HCT116 (cell line): ENCODE results near the gene CNDP2. TPM values are rescaled to one million over a fixed set of nuclear protein-coding genes. Genes with fewer than 3 reads are reported as not detected.

Source experiments
- ATAC-seq: fragments of 200-7000 bp; cut with Tn5 transposase; 2 replicates; pipeline ENCODE4 v1.9.1; 2020; ENCODE audit warnings: mild to moderate bottlenecking, moderate library complexity
- BruUV-seq: library from RNA; stranded (reverse); fragments of 400-500 nt; replicated peaks from 2 replicates; lab custom pipeline; 2021; lab: Mats Ljungman, UMichigan
- CTCF ChIA-PET: fragments of 300-600 bp; sonication (Branson Sonifier 250); formaldehyde crosslinking; loops from one replicate; lab custom pipeline; 2021; ENCODE audit warnings: antibody characterized with exemption; lab: Charles Lee
- POLR2A ChIA-PET: fragments of 300-600, 350-600 bp; sonication (Branson Sonifier 250); formaldehyde crosslinking; loops from one replicate; lab custom pipeline; 2021; ENCODE audit warnings: antibody characterized with exemption; lab: Charles Lee
- RAD21 ChIA-PET, 2 experiments: fragments of 300-600 bp; sonication (Branson Sonifier 250); formaldehyde crosslinking; loops; one replicate each; lab custom pipeline; 2023; ENCODE audit warnings: low total read pairs in 2 of 2; ENCODE audit not compliant: uncharacterized antibody in 2 of 2, unreplicated experiment in 2 of 2, low non-redundant PET in 1 of 2; lab: Charles Lee
- DNase-seq: peaks from one replicate; pipeline ENCODE4 v3.0.0-alpha.2; 2010; ENCODE audit warnings: low read depth, low spot score
- H2AFZ ChIP-seq: fragments of 200-600 bp; shearing (Covaris generic), sonication (generic); 2 replicates; pipeline ENCODE4 v1.6.1; 2017; ENCODE audit warnings: low read depth, mixed run types, mixed read lengths, antibody characterized with exemption, low read length; ENCODE audit not compliant: poor library complexity, severe bottlenecking
- H3K27ac ChIP-seq: 2 replicates; pipeline ENCODE4 v1.5.1; 2012; ENCODE audit warnings: low read depth, low read length
- H3K27me3 ChIP-seq: fragments of 200-600 bp; sonication (generic); 2 replicates; pipeline ENCODE4 v1.6.1; 2016; ENCODE audit warnings: mixed run types, low read length, mixed read lengths; ENCODE audit not compliant: insufficient read depth
- H3K36me3 ChIP-seq, 2 experiments: fragments of 200-500 bp in 1 of 2; fragments of 200-600 bp in 1 of 2; sonication (Bioruptor generic) in 1 of 2; sonication (generic) in 1 of 2; 2 replicates each; pipeline versions ENCODE4 v1.5.1 to v1.6.1; 2014 to 2016; ENCODE audit warnings: low read length in 2 of 2, inconsistent platforms in 1 of 2, mixed read lengths in 1 of 2, mixed run types in 1 of 2; ENCODE audit not compliant: insufficient read depth in 2 of 2, control insufficient read depth in 1 of 2
- H3K4me1 ChIP-seq, 2 experiments: fragments of 200-600 bp in 1 of 2; sonication (generic) in 1 of 2; 2 replicates each; pipeline versions ENCODE4 v1.5.1 to v1.6.1; 2012 to 2017; ENCODE audit warnings: low read length in 2 of 2, inconsistent platforms in 1 of 2, mild to moderate bottlenecking in 1 of 2, mixed read lengths in 1 of 2, mixed run types in 1 of 2, moderate library complexity in 1 of 2; ENCODE audit not compliant: insufficient read depth in 2 of 2, control insufficient read depth in 1 of 2
- H3K4me2 ChIP-seq: fragments of 200-600 bp; sonication (generic); 2 replicates; pipeline ENCODE4 v1.6.1; 2017; ENCODE audit warnings: mixed run types, low read length, mixed read lengths
- H3K4me3 ChIP-seq, 2 experiments: fragments of 200-600 bp in 1 of 2; sonication (generic) in 1 of 2; replicated peaks in 1 of 2; 2 replicates each; pipeline ENCODE4 v1.5.1; 2011 to 2016; ENCODE audit warnings: low read length in 2 of 2, control low read depth in 1 of 2, low read depth in 1 of 2, mild to moderate bottlenecking in 1 of 2, mixed read lengths in 1 of 2, mixed run types in 1 of 2
- H3K79me2 ChIP-seq: fragments of 200-600 bp; sonication (generic); 2 replicates; pipeline ENCODE4 v1.6.1; 2017; ENCODE audit warnings: mild to moderate bottlenecking, mixed run types, low read length, moderate library complexity, mixed read lengths; ENCODE audit not compliant: insufficient read depth
- H3K9ac ChIP-seq: fragments of 200-600 bp; sonication (generic); 2 replicates; pipeline ENCODE4 v1.6.1; 2016; ENCODE audit warnings: low read length, mixed read lengths
- H3K9me2 ChIP-seq: fragments of 200-600 bp; sonication (generic), shearing (Covaris generic); 2 replicates; pipeline ENCODE4 v1.6.1; 2017; ENCODE audit warnings: mixed run types, mild to moderate bottlenecking, moderate library complexity; ENCODE audit not compliant: insufficient read depth
- H3K9me3 ChIP-seq, 2 experiments: fragments of 200-500 bp in 1 of 2; fragments of 200-600 bp in 1 of 2; sonication (Bioruptor generic) in 1 of 2; sonication (generic) in 1 of 2; 2 replicates each; pipeline ENCODE4 v1.6.1; 2014 to 2017; ENCODE audit warnings: low read length in 2 of 2, mixed read lengths in 2 of 2, inconsistent platforms in 1 of 2, low read depth in 1 of 2, mild to moderate bottlenecking in 1 of 2, mixed run types in 1 of 2, moderate library complexity in 1 of 2; ENCODE audit not compliant: control insufficient read depth in 1 of 2, insufficient read depth in 1 of 2
- H4K20me1 ChIP-seq: fragments of 200-600 bp; sonication (generic), shearing (Covaris generic); 2 replicates; pipeline ENCODE4 v1.6.1; 2017; ENCODE audit warnings: mixed run types, mild to moderate bottlenecking, moderate library complexity; ENCODE audit not compliant: insufficient read depth
- CBX3 ChIP-seq: IDR thresholded peaks from 2 replicates; pipeline ENCODE4 v1.6.1; 2012; ENCODE audit warnings: low read depth
- CEBPB ChIP-seq: IDR thresholded peaks from 2 replicates; pipeline ENCODE4 v1.6.1; 2012; ENCODE audit warnings: low read depth
- EGR1 ChIP-seq: IDR thresholded peaks from 2 replicates; pipeline ENCODE4 v1.6.1; 2012; ENCODE audit warnings: low read depth
- ELF1 ChIP-seq: IDR thresholded peaks from 2 replicates; pipeline ENCODE4 v1.6.1; 2012; ENCODE audit warnings: low read depth, borderline replicate concordance
- EZH2 ChIP-seq: fragments of 200-600 bp; sonication (generic); IDR thresholded peaks from 2 replicates; pipeline ENCODE4 v1.6.1; 2017; ENCODE audit warnings: antibody characterized with exemption, mixed run types
- FOSL1 ChIP-seq: IDR thresholded peaks from 2 replicates; pipeline ENCODE4 v1.6.1; 2012; ENCODE audit warnings: low read depth
- POLR2AphosphoS5 ChIP-seq: IDR thresholded peaks from 2 replicates; pipeline ENCODE4 v1.6.1; 2011; ENCODE audit warnings: mild to moderate bottlenecking, low read depth, low read length, moderate library complexity
- SIN3A ChIP-seq: IDR thresholded peaks from 2 replicates; pipeline ENCODE4 v1.6.1; 2012; ENCODE audit warnings: low read depth
- SP1 ChIP-seq: IDR thresholded peaks from 2 replicates; pipeline ENCODE4 v1.6.1; 2012; ENCODE audit warnings: low read depth
- YY1 ChIP-seq: IDR thresholded peaks from 2 replicates; pipeline ENCODE4 v1.6.1; 2011; ENCODE audit warnings: low read length, low read depth, moderate library complexity, mild to moderate bottlenecking; ENCODE audit not compliant: insufficient replicate concordance; ENCODE audit errors: extremely low read depth
- ZFX ChIP-seq: fragments of 450-650 bp; IDR thresholded peaks from 2 replicates; pipeline ENCODE4 v1.6.1; 2017
- ZNF274 ChIP-seq: fragments of 200-500 bp; sonication (Bioruptor generic); IDR thresholded peaks from 2 replicates; pipeline ENCODE4 v1.6.1; 2014; ENCODE audit warnings: mild to moderate bottlenecking, low read depth, low read length, inconsistent platforms
- intact Hi-C: fragments of 100-400 bp; cut with micrococcal nuclease; formaldehyde crosslinking; loops from 2 replicates; pipeline ENCODE4 v1.10.0; 2022
- total RNA-seq: library from RNA; stranded (reverse); gene quantifications from one replicate; pipeline ENCODE4 v1.2.1, GENCODE V29; 2021; ENCODE audit not compliant: unreplicated experiment
- TF ChIP-seq, protein P1 (sequence below): IDR thresholded peaks from 2 replicates; pipeline ENCODE4 v1.6.1; 2011; ENCODE audit warnings: mild to moderate bottlenecking, low read length, moderate library complexity; ENCODE audit not compliant: insufficient replicate concordance; ENCODE audit errors: extremely low read depth

Gene CNDP2
- total RNA-seq, 1 experiment from 2014 or later = 112 TPM

DNA sequence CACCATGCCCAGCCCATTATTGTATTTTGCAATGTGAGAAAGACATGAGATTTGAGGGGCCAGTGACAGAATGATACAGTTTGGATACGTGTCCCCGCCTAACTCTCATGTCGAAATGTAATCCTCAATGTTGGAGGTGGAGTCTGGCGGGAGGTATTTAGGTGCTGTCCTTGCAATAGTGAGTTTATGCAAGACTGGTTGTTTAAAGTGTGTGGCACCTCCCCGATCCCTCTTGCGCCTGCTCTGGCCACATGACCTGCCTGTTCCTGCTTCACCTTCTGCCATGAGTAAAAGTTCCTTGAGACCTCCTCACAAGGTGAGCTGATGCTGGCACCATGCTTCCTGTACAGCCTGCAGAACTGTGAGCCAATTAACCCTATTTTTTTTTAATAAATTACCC lies 54.7 kb downstream of the CNDP2 start:
- no peak overlapping the region for H3K4me2 ChIP-seq
- ChIA-PET POLR2A (no interaction called here), RAD21 (no interaction called here), CTCF (interaction anchor here (1.3 to 1.6 kb wide), 4 partner anchors 197 to 353 kb away, joined by 3 to 57 read pairs (median 12); no protein-coding TSS in a partner anchor)
- peaks cover 16% of the 10 kb centered on the region for H3K27me3 ChIP-seq
- no peak overlapping the region for H3K4me3 ChIP-seq
- no peaks in the 10 kb centered on the region for H3K36me3 ChIP-seq
- BruUV-seq = no TSS peak
- H2AFZ ChIP-seq = no peak overlapping the region
- H3K4me1 ChIP-seq = no peaks in the 10 kb centered on the region
- TF ChIP-seq, protein P1, sequence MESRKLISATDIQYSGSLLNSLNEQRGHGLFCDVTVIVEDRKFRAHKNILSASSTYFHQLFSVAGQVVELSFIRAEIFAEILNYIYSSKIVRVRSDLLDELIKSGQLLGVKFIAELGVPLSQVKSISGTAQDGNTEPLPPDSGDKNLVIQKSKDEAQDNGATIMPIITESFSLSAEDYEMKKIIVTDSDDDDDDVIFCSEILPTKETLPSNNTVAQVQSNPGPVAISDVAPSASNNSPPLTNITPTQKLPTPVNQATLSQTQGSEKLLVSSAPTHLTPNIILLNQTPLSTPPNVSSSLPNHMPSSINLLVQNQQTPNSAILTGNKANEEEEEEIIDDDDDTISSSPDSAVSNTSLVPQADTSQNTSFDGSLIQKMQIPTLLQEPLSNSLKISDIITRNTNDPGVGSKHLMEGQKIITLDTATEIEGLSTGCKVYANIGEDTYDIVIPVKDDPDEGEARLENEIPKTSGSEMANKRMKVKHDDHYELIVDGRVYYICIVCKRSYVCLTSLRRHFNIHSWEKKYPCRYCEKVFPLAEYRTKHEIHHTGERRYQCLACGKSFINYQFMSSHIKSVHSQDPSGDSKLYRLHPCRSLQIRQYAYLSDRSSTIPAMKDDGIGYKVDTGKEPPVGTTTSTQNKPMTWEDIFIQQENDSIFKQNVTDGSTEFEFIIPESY = no peak
- TF ChIP-seq ZNF274 (no peak), YY1 (no peak)
- no peaks in the 10 kb centered on the region for H3K9me2 ChIP-seq
- H3K79me2 ChIP-seq = no peaks in the 10 kb centered on the region
- H4K20me1 ChIP-seq = no peaks in the 10 kb centered on the region
- ATAC-seq = no peak
- intact Hi-C loops = loop anchor here (10.0 kb wide), 1 partner anchor 506 kb away; no protein-coding TSS in a partner anchor
- peaks cover 0 to 6% of the 10 kb centered on the region in 2 experiments; a peak in 1 of 4 replicates for H3K9me3 ChIP-seq
- no peak for DNase-seq
- H3K9ac ChIP-seq = no peak overlapping the region
- no peak overlapping the region for H3K27ac ChIP-seq

DNA sequence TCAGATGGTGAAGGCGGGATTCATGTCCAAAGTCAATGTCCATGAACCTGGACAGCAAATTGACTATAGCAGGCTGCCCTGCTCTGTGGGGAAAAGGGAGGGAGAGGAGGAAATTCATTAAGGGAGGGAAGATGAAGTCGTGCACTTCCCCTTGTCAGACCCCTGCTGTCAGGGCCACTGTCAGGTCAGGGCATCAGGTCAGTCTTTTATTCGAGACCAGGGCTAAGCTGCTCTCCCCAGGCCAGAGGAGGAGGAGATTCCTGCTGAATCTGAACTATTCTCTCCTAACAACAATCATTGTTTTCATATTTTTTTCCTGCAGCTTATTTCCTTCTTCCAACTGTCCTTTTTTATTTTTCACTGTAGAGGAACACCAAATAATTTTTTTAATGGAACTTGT lies 55.3 kb downstream of the CNDP2 start:
- no peaks in the 10 kb centered on the region for H3K36me3 ChIP-seq
- POLR2A ChIA-PET = interaction anchor here (0.8 kb wide), 1 partner anchor 45 kb away, joined by 3 read pairs; no protein-coding TSS in a partner anchor
- no peaks in the 10 kb centered on the region for H3K79me2 ChIP-seq
- intact Hi-C loops = loop anchor here (10.0 kb wide), 1 partner anchor 507 kb away; no protein-coding TSS in a partner anchor
- H3K9me2 ChIP-seq = no peaks in the 10 kb centered on the region
- TF ChIP-seq CEBPB (no peak), FOSL1 (no peak), SIN3A (no peak), EGR1 (no peak), SP1 (no peak), ZFX (no peak), CBX3 (no peak), ELF1 (no peak), EZH2 (no peak), POLR2AphosphoS5 (no peak)
- TF ChIP-seq, all 23 proteins: peak for 0
- BruUV-seq = no TSS peak
- Histone ChIP-seq H3K4me1 (no peaks in the 10 kb centered on the region), H3K4me3 (no peak overlapping the region), H2AFZ (no peak overlapping the region), H3K27me3 (peaks cover 18% of the 10 kb centered on the region), H3K9me3 (peaks cover 0 to 6% of the 10 kb centered on the region in 2 experiments; a peak in 1 of 4 replicates), H4K20me1 (no peaks in the 10 kb centered on the region), H3K4me2 (no peak overlapping the region), H3K9ac (no peak overlapping the region), H3K27ac (no peak overlapping the region)
- DNase-seq = no peak
- no peak for ATAC-seq
- ChIA-PET RAD21 (interaction anchor here (0.6 to 1.3 kb wide), 5 partner anchors 11 to 354 kb away, joined by 3 to 6 read pairs (median 4); no protein-coding TSS in a partner anchor), CTCF (interaction anchor here (0.8 to 1.6 kb wide), 17 partner anchors 8 to 354 kb away, joined by 3 to 57 read pairs (median 6); partner anchors contain the start of gene CNDP2)
